Neural cell (in vitro differentiated cells): ENCODE measurements around the gene C17orf100.

ENCODE experiments used
- EZH2 ChIP-seq: fragments of 200-600, 300-800 bp; shearing (Covaris generic), sonication (generic); IDR thresholded peaks from 2 replicates; pipeline ENCODE4 v1.6.1; 2014; ENCODE audit warnings: antibody characterized with exemption, low read length, borderline replicate concordance, mild to moderate bottlenecking; ENCODE audit not compliant: insufficient read depth, poor library complexity, severe bottlenecking
- POLR2AphosphoS5 ChIP-seq: IDR thresholded peaks from 2 replicates; pipeline ENCODE4 v1.6.1; 2012
- RAD21 ChIP-seq: fragments of 450-650 bp; conservative IDR thresholded peaks from 2 replicates; pipeline ENCODE4 v1.6.1; 2014; ENCODE audit warnings: antibody characterized with exemption, mild to moderate bottlenecking, moderate library complexity
- REST ChIP-seq: IDR thresholded peaks from 2 replicates; pipeline ENCODE4 v1.6.1; 2012; ENCODE audit warnings: borderline replicate concordance
- TAF1 ChIP-seq: IDR thresholded peaks from 2 replicates; pipeline ENCODE4 v1.6.1; 2012; ENCODE audit warnings: low read depth
- TF ChIP-seq, protein P1 (sequence below): fragments of 450-650 bp; IDR thresholded peaks from 2 replicates; pipeline ENCODE4 v1.5.1; 2014; ENCODE audit warnings: antibody characterized with exemption, mild to moderate bottlenecking, moderate library complexity; ENCODE audit not compliant: poor library complexity, severe bottlenecking

DNA sequence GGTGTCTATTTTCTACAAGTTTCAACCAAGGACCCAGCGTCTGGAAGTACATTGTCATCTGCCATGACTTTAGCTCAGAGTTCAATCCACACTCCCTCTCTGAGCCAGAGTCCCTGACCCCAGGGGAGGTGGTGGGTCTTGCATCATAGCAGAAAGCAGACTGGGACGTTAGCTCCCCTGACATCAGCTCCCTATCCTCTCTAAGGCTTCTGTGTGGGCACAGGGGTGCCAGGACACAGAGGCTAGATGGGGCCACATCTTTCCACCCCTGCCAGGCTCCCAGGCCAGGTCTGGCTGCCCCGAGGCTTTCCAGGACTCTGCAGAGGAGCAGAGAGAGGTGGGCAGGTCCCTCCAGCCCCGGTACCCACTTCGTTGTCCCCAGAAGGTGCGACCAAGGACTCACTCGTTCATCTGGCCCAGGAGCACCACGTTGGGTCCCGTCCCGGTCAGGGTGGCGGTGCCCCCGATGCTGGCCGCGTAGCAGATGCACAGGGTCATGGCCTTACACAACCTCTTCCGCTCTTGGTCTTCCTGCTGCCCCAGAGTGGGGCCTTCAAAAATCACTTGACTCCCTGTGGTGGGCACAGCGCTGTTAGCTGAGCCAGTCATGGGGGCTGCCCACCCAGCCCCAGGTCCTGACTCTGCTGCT, 51.1 kb downstream of the C17orf100 start:
- TF ChIP-seq RAD21 (no peak), REST (no peak), TAF1 (no peak), POLR2AphosphoS5 (no peak), EZH2 (no peak)
- TF ChIP-seq, protein P1, sequence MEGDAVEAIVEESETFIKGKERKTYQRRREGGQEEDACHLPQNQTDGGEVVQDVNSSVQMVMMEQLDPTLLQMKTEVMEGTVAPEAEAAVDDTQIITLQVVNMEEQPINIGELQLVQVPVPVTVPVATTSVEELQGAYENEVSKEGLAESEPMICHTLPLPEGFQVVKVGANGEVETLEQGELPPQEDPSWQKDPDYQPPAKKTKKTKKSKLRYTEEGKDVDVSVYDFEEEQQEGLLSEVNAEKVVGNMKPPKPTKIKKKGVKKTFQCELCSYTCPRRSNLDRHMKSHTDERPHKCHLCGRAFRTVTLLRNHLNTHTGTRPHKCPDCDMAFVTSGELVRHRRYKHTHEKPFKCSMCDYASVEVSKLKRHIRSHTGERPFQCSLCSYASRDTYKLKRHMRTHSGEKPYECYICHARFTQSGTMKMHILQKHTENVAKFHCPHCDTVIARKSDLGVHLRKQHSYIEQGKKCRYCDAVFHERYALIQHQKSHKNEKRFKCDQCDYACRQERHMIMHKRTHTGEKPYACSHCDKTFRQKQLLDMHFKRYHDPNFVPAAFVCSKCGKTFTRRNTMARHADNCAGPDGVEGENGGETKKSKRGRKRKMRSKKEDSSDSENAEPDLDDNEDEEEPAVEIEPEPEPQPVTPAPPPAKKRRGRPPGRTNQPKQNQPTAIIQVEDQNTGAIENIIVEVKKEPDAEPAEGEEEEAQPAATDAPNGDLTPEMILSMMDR, result no peak
